ENCODE measurements around the gene ZDHHC11. TPM values are rescaled to one million over a fixed set of nuclear protein-coding genes. Genes with fewer than 3 reads are reported as not detected.
"Not testable (repeated sequence)": the region's sequence is repeated elsewhere in the genome, so short reads cannot be mapped to it uniquely, and the experiment has no call there.

Gene ZDHHC11
- total RNA-seq, 1 donor from 2014 or later: 25.2 TPM

DNA sequence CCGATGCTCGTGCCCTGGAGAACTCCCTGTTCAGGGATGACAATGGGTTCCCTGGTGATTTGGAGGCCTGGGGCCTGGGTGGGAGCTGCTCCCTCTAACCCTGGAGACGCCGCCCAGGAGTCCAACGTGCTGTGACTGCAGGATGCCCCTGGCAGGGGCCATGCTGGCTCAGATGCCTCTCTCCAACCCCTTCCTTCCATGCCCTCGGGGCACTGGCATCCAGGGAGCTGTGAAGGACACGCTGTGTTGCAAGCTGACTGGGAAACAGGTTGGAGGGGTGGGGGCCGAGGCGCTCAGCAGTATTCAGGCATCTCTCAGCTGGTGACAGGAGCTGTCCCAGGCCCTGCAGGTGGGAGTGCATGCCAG lies 75.2 kb downstream of the ZDHHC11 start:
- DNase-seq: not testable (repeated sequence)

DNA sequence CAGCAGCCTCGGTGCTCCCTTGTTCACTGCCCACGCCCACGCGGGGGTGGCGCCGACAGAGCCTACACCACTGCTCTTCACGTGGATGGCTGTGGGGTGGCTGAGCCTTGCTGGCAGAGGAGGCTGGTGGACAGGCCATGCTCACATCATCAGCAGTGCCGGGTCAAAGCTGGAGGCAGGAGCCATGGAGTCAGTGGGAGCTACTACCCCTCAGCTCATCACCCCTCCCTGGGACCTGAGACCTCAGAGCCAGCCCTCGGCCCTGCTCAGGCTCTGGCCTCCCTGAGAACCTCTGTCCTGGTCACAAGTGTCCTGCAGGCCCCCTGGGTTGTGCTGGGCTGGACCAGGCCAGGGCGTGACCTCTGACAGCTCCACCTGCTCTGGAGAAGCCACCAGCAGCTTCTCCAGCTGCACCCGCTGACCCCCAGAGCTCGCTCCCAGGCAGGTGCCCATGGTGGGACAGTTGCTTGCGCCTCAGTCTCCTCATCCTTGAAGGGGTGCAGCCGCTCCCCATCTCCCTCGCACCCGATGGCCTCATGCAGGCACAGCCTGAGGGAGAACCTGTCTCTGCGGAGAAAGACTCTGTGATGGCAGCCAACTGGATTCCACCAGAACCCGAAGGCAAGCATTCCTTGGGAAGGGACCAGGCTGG lies 75.8 kb downstream of the ZDHHC11 start:
- not testable (repeated sequence) for DNase-seq

GRCh38 chr5:774304-774703 lies 76.5 kb downstream of the ZDHHC11 start:
- DNase-seq: not testable (repeated sequence)

GRCh38 chr5:773517-774264 lies 77.1 kb downstream of the ZDHHC11 start:
- DNase-seq: no peak

- DNase-seq: not testable (repeated sequence)
Observed at GRCh38 chr5:772931-773330, 77.9 kb downstream of the ZDHHC11 start.

DNA sequence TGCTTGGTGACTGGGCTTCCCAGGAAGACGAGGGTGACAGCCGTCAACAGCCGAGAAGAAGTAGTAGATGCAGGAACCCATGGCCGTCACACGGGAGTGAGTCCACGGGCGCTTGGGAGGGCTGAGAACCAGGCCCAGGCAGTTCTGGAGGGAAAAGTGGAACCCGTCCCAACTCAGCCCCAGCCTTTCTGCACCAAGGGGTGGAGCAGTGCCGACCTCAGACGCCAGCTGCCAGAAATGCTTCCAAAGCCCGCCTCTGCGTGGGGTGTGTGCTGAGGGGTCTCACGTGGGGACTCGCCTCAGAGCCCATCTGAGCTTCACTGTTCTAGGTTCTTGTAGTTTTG lies 78.3 kb downstream of the ZDHHC11 start:
- DNase-seq: not testable (repeated sequence)

- not testable (repeated sequence) for DNase-seq
Observed at GRCh38 chr5:771841-772546, 78.8 kb downstream of the ZDHHC11 start.

GRCh38 chr5:771087-771781 lies 79.6 kb downstream of the ZDHHC11 start:
- not testable (repeated sequence) for DNase-seq

GRCh38 chr5:770585-770984 lies 80.2 kb downstream of the ZDHHC11 start:
- not testable (repeated sequence) for DNase-seq

DNA sequence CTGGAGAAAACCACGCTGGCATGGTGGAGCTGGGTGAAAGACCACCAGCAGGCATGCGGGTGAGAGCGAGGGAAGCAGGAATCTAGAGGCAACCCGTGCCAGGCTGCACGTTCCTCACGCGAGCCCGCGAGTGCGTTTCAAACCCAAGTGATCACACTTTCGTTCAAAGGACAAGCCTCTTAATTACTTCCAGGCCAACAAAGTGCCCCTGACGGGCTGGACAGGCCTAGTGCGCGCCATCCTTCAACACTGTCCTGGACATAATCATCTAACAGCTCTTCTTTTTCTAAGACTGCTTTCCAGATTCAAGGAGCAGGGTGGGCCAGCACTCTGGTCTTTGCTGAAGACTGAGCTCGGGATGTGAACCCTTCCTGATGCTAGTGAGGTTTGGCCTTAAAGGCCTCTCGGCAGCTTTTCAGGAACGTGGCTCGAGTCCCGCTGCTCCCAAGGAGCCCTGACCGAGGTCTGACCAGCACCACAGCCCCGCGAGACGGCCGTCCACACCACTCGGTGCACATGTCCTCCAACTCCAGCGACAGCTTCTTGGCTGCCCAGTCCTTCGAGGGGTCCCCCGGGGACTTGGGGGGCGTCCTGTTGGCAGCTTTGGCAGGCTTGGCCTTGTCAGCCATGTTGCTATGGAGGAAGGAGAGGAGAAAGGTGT lies 81.2 kb downstream of the ZDHHC11 start:
- not testable (repeated sequence) for DNase-seq

DNA sequence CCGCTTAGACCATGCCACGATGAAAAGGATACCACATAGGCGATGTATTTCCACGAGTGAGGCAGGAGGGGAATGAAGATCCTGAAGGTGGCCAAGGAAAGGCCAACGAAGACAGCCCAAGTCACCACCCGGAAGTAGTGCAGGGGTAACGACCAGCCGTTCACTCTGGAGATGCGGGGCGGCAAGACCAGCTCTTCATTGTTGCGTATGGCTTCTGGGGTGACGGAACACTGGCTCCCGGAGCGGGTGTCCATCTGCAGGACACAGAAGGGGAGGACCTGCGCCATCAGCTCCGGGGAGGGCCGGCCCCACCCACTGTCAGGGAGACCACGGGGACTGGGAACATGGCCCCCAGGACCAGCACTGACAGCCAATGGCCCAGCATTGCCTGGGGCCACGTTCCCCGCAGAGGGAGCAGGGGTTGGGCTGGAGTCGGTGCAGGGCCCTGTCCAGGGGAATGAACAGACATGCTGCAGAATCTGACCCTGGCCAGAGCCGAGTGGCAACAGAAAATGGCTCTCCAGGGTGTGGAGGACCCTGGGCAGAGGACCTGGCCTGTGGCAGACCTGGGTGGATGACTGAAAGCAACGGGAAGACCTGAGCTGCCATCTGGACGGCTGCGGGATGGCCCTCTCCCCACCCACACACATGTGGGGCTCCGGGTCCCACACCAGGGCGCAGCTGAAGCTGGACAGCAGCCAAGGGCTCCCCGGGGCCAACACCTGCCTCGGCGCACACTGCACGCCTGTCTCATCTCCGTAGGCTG lies 83.9 kb downstream of the ZDHHC11 start:
- DNase-seq: no peak

DNA sequence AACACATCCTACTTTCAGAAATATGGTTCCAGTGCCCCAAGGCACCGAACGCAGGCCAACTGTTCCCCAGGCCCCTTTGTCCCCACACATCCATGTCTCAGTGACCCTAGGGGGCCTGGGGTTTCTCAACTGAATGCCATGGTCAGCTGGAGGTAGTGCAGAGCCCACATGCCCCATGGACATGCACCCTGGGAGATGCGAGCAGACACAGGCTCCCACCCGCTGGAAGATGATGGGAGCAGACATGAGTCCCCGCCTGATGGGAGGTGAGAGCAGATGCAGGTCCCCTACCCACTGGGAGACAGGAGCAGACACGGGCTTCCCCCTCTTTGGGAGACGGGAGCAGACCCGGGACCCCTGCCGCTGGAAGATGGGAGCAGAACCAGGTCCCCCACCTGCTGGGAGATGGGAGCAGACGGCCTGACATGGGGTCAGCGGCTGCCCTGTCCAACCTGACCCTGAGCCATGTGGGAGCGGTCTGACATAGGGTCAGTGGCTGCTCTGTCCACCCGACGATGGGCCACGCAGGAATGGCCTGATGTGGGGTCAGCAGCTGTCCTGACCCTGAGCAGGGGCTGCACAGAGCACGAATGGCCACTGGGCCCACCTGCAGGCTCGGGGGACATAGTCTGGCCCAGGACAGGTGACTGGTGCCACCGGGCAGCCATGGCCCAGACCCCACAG lies 84.7 kb downstream of the ZDHHC11 start:
- peak; percentile 0 for DNase-seq

GRCh38 chr5:763998-764781 lies 86.6 kb downstream of the ZDHHC11 start:
- DNase-seq: no peak

DNA sequence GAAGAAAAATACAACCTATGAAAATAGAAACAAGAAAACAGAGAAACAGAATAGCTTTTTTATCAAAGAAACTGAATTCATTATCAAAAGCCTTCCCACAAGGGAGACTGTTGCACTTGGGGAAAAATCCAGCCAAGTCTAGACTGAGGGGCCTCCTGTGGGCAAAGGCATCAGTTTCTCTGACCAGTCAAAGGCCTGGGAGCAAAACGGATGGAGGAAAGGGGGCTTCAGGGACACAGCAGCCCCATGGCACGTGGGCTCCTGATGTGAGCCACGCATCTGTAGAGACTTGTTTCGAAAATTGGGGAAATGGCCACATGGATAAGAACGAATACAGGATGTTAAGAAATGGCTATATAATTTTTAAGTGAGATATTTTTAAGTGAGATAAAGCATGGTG lies 87.4 kb downstream of the ZDHHC11 start:
- peak; percentile 0 for DNase-seq

DNA sequence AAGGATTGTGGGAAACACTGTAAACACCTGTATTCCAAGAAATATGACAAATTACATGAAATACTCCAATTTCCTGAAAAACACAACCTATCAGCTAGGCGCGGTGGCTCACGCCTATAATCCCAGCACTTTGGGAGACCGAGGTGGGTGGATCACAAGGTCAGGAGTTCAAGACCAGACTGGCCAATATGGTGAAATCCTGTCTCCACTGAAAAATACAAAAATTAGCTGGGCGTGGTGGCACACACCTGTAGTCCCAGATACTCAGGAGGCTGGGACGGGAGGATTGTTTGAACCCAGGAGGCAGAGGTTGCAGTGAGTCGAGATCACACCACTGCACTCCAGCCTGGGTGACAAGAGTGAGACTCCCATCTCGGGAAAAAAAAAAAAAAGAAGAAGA lies 87.8 kb downstream of the ZDHHC11 start:
- peak; percentile 0 for DNase-seq

GRCh38 chr5:761854-762710 lies 88.7 kb downstream of the ZDHHC11 start:
- DNase-seq: peak; percentile 65

DNA sequence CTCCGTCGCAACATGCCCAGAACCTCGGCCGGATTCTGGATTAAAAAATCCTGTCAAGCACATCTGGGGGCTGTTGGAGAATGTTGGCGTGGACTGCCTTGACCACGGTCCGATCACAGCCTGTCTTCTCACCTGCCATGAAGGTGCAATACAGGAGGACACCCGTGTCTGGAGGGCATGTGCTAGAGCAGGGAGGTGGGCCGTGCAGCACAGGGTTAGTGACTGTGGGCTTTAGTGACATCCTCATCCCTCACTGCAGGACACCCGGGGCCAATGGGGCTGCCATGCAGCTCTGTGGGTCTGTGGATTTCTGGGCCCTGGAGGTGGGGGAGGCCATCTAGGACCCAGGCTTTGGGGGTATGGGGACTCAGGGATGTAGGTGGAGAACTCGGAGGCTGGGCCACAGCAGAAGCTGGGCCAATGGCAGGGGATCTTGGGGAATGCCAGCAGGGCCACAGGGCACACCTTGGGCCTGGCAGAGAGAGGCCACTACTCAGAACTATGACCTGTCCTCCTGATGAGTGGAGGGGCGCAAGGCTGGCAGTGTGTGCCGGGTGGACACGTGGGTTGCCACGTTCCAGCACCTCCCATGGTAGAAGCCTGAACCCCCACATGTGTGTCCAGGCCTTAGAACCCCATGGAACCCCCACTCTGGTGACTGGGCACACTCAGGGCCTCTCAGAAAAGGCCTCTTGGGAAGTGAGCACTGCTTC lies 89.6 kb downstream of the ZDHHC11 start:
- DNase-seq: peak; percentile 0

- DNase-seq: peak; percentile 0
Observed at GRCh38 chr5:760363-761058, 90.3 kb downstream of the ZDHHC11 start.

Data from tongue (tissue), 2 donors.